ENCODE measurements around the gene AQP12A. TPM values are rescaled to one million over a fixed set of nuclear protein-coding genes. Genes with fewer than 3 reads are reported as not detected.

Gene AQP12A
- total and polyA plus RNA-seq, 2 experiments from 2014 or later: not detected

DNA sequence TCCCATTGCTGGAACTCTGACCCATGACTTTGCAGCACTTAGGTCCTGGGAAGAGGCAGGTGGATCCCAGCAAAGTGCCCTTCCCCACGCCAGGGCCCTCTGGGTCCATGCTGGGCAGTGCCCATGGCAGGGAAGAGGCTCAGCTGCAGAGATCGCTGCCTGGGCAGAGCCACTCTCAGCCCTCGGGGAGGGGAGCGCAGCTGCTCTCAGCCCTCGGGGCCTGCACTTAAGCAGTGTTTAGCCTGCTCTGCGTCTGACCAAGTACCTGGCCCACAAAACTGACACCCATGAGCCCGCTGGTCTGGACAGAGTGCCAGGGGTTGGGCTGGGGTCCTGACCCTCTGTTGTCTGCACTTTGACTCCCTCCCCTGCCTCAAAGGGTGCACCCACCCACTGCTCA lies 46.3 kb downstream of the AQP12A start:
- no peak overlapping the region for H3K4me3 Mint-ChIP-seq
- Histone ChIP-seq H3K79me2 (replicated peaks; ENCODE audit: insufficient read depth) (no peaks in the 10 kb centered on the region), H3K27ac (ENCODE audit: low read depth) (no peak overlapping the region), H3K36me3 (ENCODE audit: insufficient read depth) (no peaks in the 10 kb centered on the region), H3K4me1 (ENCODE audit: insufficient read depth) (no peaks in the 10 kb centered on the region), H3K27me3 (ENCODE audit: insufficient read depth) (no peaks in the 10 kb centered on the region), H3F3A (replicated peaks; ENCODE audit: low read depth) (no peaks in the 10 kb centered on the region), H2AFZ (no peak overlapping the region), H3K4me3 (no peak overlapping the region), H3K4me2 (no peak overlapping the region), H4K20me1 (replicated peaks; ENCODE audit: insufficient read depth) (no peaks in the 10 kb centered on the region), H3K9me2 (ENCODE audit: insufficient read depth) (no peaks in the 10 kb centered on the region)
- DNase-seq (ENCODE audit: low spot score) (no peak), ATAC-seq (no peak)
- TF ChIP-seq, protein P1, sequence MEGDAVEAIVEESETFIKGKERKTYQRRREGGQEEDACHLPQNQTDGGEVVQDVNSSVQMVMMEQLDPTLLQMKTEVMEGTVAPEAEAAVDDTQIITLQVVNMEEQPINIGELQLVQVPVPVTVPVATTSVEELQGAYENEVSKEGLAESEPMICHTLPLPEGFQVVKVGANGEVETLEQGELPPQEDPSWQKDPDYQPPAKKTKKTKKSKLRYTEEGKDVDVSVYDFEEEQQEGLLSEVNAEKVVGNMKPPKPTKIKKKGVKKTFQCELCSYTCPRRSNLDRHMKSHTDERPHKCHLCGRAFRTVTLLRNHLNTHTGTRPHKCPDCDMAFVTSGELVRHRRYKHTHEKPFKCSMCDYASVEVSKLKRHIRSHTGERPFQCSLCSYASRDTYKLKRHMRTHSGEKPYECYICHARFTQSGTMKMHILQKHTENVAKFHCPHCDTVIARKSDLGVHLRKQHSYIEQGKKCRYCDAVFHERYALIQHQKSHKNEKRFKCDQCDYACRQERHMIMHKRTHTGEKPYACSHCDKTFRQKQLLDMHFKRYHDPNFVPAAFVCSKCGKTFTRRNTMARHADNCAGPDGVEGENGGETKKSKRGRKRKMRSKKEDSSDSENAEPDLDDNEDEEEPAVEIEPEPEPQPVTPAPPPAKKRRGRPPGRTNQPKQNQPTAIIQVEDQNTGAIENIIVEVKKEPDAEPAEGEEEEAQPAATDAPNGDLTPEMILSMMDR (conservative IDR thresholded peaks at IDR 0.05; ENCODE audit: low read depth in 2 of 2): no peak
- TF ChIP-seq STAT1 (IDR thresholded peaks at IDR 0.05; ENCODE audit: unreplicated experiment) (no peak), NANOG (IDR thresholded peaks at IDR 0.05; ENCODE audit: borderline replicate concordance) (no peak), REST (IDR thresholded peaks at IDR 0.05; ENCODE audit: unreplicated experiment) (no peak), CREB1 (CRISPR knock-in tag; IDR thresholded peaks at IDR 0.05; ENCODE audit: low read depth) (no peak), ZNF462 (CRISPR knock-in tag; IDR thresholded peaks at IDR 0.05) (no peak), EZH2phosphoT487 (IDR thresholded peaks at IDR 0.05; ENCODE audit: unreplicated experiment) (no peak), ZNF114 (CRISPR knock-in tag; IDR thresholded peaks at IDR 0.05) (no peak), EZH2 (IDR thresholded peaks at IDR 0.05; ENCODE audit: low read depth, unreplicated experiment) (no peak), JUNB (IDR thresholded peaks at IDR 0.05; ENCODE audit: unreplicated experiment) (no peak), ZNF331 (CRISPR knock-in tag; IDR thresholded peaks at IDR 0.05; ENCODE audit: low read depth) (no peak), POLR2AphosphoS5 (IDR thresholded peaks at IDR 0.05; ENCODE audit: low read depth) (no peak)
- TF ChIP-seq, protein P2, sequence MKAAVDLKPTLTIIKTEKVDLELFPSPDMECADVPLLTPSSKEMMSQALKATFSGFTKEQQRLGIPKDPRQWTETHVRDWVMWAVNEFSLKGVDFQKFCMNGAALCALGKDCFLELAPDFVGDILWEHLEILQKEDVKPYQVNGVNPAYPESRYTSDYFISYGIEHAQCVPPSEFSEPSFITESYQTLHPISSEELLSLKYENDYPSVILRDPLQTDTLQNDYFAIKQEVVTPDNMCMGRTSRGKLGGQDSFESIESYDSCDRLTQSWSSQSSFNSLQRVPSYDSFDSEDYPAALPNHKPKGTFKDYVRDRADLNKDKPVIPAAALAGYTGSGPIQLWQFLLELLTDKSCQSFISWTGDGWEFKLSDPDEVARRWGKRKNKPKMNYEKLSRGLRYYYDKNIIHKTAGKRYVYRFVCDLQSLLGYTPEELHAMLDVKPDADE (IDR thresholded peaks at IDR 0.05): no peak
- peaks cover 87% of the 10 kb centered on the region for H3K36me3 Mint-ChIP-seq (ENCODE audit: low read depth)
- no peaks in the 10 kb centered on the region for H3K4me1 Mint-ChIP-seq
- peaks cover 30% of the 10 kb centered on the region for H3K27me3 Mint-ChIP-seq (ENCODE audit: insufficient read depth, low read depth, poor library complexity)
- no peaks in the 10 kb centered on the region for H3K9me3 Mint-ChIP-seq
- H3K27ac Mint-ChIP-seq: no peak overlapping the region
